SK-N-SH (cell line): ENCODE measurements around the gene SESTD1. TPM values are rescaled to one million over a fixed set of nuclear protein-coding genes. Genes with fewer than 3 reads are reported as not detected.
A peak's percentile ranks its signal among the peaks of the same experiment; 100 is the strongest.

Experiments
- CTCF ChIA-PET: fragments of 300-600, 350-600 bp; formaldehyde crosslinking; extraction: SDS; loops from one replicate; lab custom pipeline; 2021; lab: Yijun Ruan, JAX
- POLR2A ChIA-PET: fragments of 350-600 bp; sonication (Branson Sonifier 250); formaldehyde crosslinking; extraction: SDS; loops from one replicate; lab custom pipeline; 2020; ENCODE audit warnings: antibody characterized with exemption, inconsistent platforms; lab: Yijun Ruan, JAX
- DNase-seq: peaks from one replicate; pipeline ENCODE4 v3.0.0; 2012
- H2AFZ ChIP-seq: fragments of 200-600 bp; sonication (generic); 2 replicates; pipeline ENCODE4 v1.8.1; 2016; ENCODE audit warnings: antibody characterized with exemption, mild to moderate bottlenecking, low read depth
- H3F3A ChIP-seq: fragments of 200-600 bp; sonication (generic); replicated peaks from 2 replicates; pipeline ENCODE3; 2016; ENCODE audit warnings: antibody characterized with exemption, mild to moderate bottlenecking; ENCODE audit not compliant: insufficient read depth
- H3K27ac ChIP-seq, 2 experiments: fragments of 200-500 bp in 1 of 2; fragments of 200-600 bp in 1 of 2; sonication (Bioruptor generic) in 1 of 2; sonication (generic), shearing (Covaris generic) in 1 of 2; 2 replicates each; pipeline versions ENCODE4 v1.5.1 to v1.6.1; 2014 to 2016; ENCODE audit warnings: low read depth in 2 of 2, inconsistent platforms in 1 of 2, low read length in 1 of 2, mild to moderate bottlenecking in 1 of 2, mixed read lengths in 1 of 2
- H3K27me3 ChIP-seq: fragments of 200-600 bp; sonication (generic), shearing (Covaris generic); 2 replicates; pipeline ENCODE4 v1.6.1; 2016; ENCODE audit warnings: mixed run types; ENCODE audit not compliant: insufficient read depth
- H3K36me3 ChIP-seq, 2 experiments: fragments of 200-500 bp in 1 of 2; fragments of 200-600 bp in 1 of 2; sonication (Bioruptor generic) in 1 of 2; sonication (generic) in 1 of 2; replicated peaks in 1 of 2; 2 replicates each; pipeline versions ENCODE3 to v1.5.1; 2014 to 2016; ENCODE audit warnings: low read length in 1 of 2, mild to moderate bottlenecking in 1 of 2; ENCODE audit not compliant: insufficient read depth in 2 of 2, control insufficient read depth in 1 of 2
- H3K4me1 ChIP-seq, 2 experiments: fragments of 200-500 bp in 1 of 2; fragments of 200-600 bp in 1 of 2; sonication (Bioruptor generic) in 1 of 2; sonication (generic), shearing (Covaris generic) in 1 of 2; 2 replicates each; pipeline versions ENCODE4 v1.5.1 to v1.6.1; 2014 to 2016; ENCODE audit warnings: low read depth in 1 of 2, low read length in 1 of 2, mixed run types in 1 of 2; ENCODE audit not compliant: insufficient read depth in 2 of 2, control insufficient read depth in 1 of 2
- H3K4me2 ChIP-seq: fragments of 200-600 bp; sonication (generic), shearing (Covaris generic); 2 replicates; pipeline ENCODE4 v1.6.1; 2017; ENCODE audit warnings: mixed run types
- H3K4me3 ChIP-seq, 2 experiments: fragments of 200-500 bp in 1 of 2; fragments of 200-600 bp in 1 of 2; sonication (Bioruptor generic) in 1 of 2; sonication (generic), shearing (Covaris generic) in 1 of 2; 2 replicates each; pipeline versions ENCODE4 v1.5.1 to v1.8.1; 2014 to 2016; ENCODE audit warnings: low read depth in 2 of 2, inconsistent platforms in 1 of 2, low read length in 1 of 2, mild to moderate bottlenecking in 1 of 2, mixed read lengths in 1 of 2, moderate library complexity in 1 of 2
- H3K79me2 ChIP-seq: fragments of 200-600 bp; sonication (generic); 2 replicates; pipeline ENCODE4 v1.8.1; 2017; ENCODE audit warnings: mild to moderate bottlenecking; ENCODE audit not compliant: insufficient read depth
- H3K9ac ChIP-seq: fragments of 200-600 bp; sonication (generic); 2 replicates; pipeline ENCODE4 v1.6.1; 2017; ENCODE audit warnings: mixed run types
- H3K9me2 ChIP-seq: fragments of 200-600 bp; sonication (generic); 2 replicates; pipeline ENCODE4 v1.6.1; 2017; ENCODE audit warnings: mixed run types
- H3K9me3 ChIP-seq: fragments of 200-600 bp; sonication (generic); 2 replicates; pipeline ENCODE4 v1.6.1; 2017; ENCODE audit warnings: mixed run types, mild to moderate bottlenecking, moderate library complexity
- H4K20me1 ChIP-seq: fragments of 200-600 bp; sonication (generic); 2 replicates; pipeline ENCODE4 v1.6.1; 2017; ENCODE audit warnings: mild to moderate bottlenecking, mixed run types; ENCODE audit not compliant: insufficient read depth
- FOXJ3 ChIP-seq: sonication (generic); formaldehyde crosslinking; IDR thresholded peaks from 2 replicates; pipeline ENCODE4 v1.5.1; 2020; ENCODE audit warnings: mild to moderate bottlenecking, missing genetic modification reagents
- FOXM1 ChIP-seq: IDR thresholded peaks from 2 replicates; pipeline ENCODE4 v1.4.0; 2012; ENCODE audit warnings: low read depth, mild to moderate bottlenecking
- GABPA ChIP-seq: IDR thresholded peaks from 2 replicates; pipeline ENCODE4 v1.4.0; 2012; ENCODE audit warnings: low read depth, mild to moderate bottlenecking
- GATA2 ChIP-seq: sonication (generic); formaldehyde crosslinking; IDR thresholded peaks from 2 replicates; pipeline ENCODE4 v1.5.0; 2020; ENCODE audit warnings: mild to moderate bottlenecking, missing genetic modification reagents
- JUND ChIP-seq: IDR thresholded peaks from 2 replicates; pipeline ENCODE4 v1.4.0; 2012
- MEF2A ChIP-seq: IDR thresholded peaks from 2 replicates; pipeline ENCODE4 v1.4.0; 2012; ENCODE audit warnings: low read depth, borderline replicate concordance
- NFIC ChIP-seq: IDR thresholded peaks from 2 replicates; pipeline ENCODE4 v1.4.0; 2012; ENCODE audit warnings: borderline replicate concordance
- NRF1 ChIP-seq: IDR thresholded peaks from 2 replicates; pipeline ENCODE4 v1.6.1; 2012; ENCODE audit warnings: low read depth, mild to moderate bottlenecking, low read length
- POLR2AphosphoS5 ChIP-seq: IDR thresholded peaks from 2 replicates; pipeline ENCODE4 v1.6.1; 2012; ENCODE audit warnings: low read depth, low read length
- RAD21 ChIP-seq: IDR thresholded peaks from 2 replicates; pipeline ENCODE4 v1.6.1; 2012; ENCODE audit warnings: mild to moderate bottlenecking, low read length
- RCOR1 ChIP-seq: fragments of 150-350 bp; IDR thresholded peaks from 2 replicates; pipeline ENCODE4 v1.6.1; 2017; ENCODE audit warnings: antibody characterized with exemption, low read length
- RFX5 ChIP-seq: IDR thresholded peaks from 2 replicates; pipeline ENCODE4 v1.6.1; 2012; ENCODE audit warnings: mild to moderate bottlenecking, improper control_type of control experiment, low read length
- TCF12 ChIP-seq: IDR thresholded peaks from 2 replicates; pipeline ENCODE4 v1.4.0; 2012
- YY1 ChIP-seq: IDR thresholded peaks from 2 replicates; pipeline ENCODE4 v1.4.0; 2012; ENCODE audit warnings: low read depth, mild to moderate bottlenecking
- WGBS: methylation state at CpG from one replicate; pipeline ENCODE4 v1.1.6; 2017; ENCODE audit warnings: low lambda C conversion rate; 5-methylcytosine and 5-hydroxymethylcytosine counted together
- polyA plus RNA-seq, 3 experiments: library from polyadenylated mRNA; depleted of rRNA; stranded (reverse); fragments of >200 nt; gene quantifications; 2 replicates each; pipeline ENCODE4 v1.2.3, GENCODE V29; 2012
- TF ChIP-seq, protein P1 (sequence below): fragments of 200-600 bp; sonication (generic); IDR thresholded peaks from 2 replicates; pipeline ENCODE4 v1.6.1; 2017; ENCODE audit warnings: antibody characterized with exemption, mild to moderate bottlenecking, moderate library complexity
- TF ChIP-seq, protein P2 (sequence below): fragments of 150-350 bp; IDR thresholded peaks from 2 replicates; pipeline ENCODE4 v1.6.1; 2016; ENCODE audit warnings: mild to moderate bottlenecking, low read depth, low read length
- TF ChIP-seq, protein P3 (sequence below): IDR thresholded peaks from 2 replicates; pipeline ENCODE4 v1.6.1; 2012; ENCODE audit warnings: mild to moderate bottlenecking, low read depth, low read length, moderate library complexity
- TF ChIP-seq, protein P4 (sequence below): IDR thresholded peaks from 2 replicates; pipeline ENCODE4 v1.4.0; 2012; ENCODE audit warnings: low read depth, borderline replicate concordance
- TF ChIP-seq, protein P5 (sequence below): IDR thresholded peaks from 2 replicates; pipeline ENCODE4 v1.4.0; 2012; ENCODE audit warnings: low read depth, borderline replicate concordance

Gene SESTD1
- polyA plus RNA-seq, 1 of the 3 experiments (the other 2 are of a cell fraction), result 4.6 TPM

DNA sequence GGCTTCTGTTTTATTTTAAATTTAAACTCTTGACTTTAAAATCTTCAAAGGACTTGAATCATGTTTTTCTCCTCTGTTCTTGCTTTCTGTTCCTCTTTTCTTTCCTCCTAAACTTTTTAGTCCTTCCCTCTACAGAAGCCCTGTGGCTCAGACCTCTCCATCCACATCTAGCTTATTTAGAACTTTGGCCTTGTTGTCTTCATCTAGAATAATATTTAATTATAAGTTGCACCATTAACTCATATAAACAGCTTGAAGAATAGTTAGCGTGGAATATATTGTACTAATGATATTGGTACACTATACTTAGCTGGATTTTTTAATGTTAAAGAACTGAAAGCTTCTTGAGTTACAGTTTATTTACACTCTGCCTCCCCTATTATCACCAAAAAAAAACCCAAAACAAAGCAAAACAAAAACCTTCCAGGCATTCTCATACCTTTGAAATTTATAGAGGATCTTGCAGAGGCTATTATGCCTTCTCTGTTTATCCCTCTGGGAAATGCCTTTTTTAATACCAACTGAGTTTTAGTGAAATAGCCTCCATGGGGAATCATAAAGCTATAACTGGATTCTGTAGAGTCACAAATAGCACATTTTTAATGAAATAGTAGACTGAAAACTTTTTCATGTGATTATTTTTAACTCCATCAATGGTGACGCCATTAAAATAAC, 205.5 kb downstream of the SESTD1 start (continued):
- TF ChIP-seq, protein P1, sequence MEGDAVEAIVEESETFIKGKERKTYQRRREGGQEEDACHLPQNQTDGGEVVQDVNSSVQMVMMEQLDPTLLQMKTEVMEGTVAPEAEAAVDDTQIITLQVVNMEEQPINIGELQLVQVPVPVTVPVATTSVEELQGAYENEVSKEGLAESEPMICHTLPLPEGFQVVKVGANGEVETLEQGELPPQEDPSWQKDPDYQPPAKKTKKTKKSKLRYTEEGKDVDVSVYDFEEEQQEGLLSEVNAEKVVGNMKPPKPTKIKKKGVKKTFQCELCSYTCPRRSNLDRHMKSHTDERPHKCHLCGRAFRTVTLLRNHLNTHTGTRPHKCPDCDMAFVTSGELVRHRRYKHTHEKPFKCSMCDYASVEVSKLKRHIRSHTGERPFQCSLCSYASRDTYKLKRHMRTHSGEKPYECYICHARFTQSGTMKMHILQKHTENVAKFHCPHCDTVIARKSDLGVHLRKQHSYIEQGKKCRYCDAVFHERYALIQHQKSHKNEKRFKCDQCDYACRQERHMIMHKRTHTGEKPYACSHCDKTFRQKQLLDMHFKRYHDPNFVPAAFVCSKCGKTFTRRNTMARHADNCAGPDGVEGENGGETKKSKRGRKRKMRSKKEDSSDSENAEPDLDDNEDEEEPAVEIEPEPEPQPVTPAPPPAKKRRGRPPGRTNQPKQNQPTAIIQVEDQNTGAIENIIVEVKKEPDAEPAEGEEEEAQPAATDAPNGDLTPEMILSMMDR, result no peak
- TF ChIP-seq, protein P2, sequence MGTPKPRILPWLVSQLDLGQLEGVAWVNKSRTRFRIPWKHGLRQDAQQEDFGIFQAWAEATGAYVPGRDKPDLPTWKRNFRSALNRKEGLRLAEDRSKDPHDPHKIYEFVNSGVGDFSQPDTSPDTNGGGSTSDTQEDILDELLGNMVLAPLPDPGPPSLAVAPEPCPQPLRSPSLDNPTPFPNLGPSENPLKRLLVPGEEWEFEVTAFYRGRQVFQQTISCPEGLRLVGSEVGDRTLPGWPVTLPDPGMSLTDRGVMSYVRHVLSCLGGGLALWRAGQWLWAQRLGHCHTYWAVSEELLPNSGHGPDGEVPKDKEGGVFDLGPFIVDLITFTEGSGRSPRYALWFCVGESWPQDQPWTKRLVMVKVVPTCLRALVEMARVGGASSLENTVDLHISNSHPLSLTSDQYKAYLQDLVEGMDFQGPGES, result no peak

DNA sequence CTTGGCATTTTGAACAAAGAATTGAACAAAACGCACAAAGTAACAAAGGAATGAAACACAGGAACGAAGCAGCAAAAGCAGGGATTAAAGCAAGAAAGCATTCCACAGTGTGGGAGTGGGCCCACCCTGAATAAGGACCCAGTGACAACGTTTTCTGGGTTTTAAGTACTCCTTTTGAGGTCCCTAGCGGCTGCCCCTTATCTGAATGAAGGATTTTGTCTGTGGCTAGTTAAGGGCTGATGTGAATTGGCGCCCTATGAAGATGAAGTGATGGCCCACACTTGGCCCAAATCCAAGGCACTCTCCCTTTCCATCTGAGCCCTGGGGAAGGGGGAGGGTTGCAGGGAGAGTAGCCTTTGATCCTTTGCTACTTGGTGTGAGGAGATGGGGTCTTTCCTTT, 206.9 kb downstream of the SESTD1 start:
- POLR2A ChIA-PET, result no interaction called here

More for the DNA sequence above, 206.9 kb downstream of the SESTD1 start:
- Histone ChIP-seq H3K4me3 (no peak overlapping the region), H4K20me1 (no peaks in the 10 kb centered on the region), H3K9me3 (no peaks in the 10 kb centered on the region), H3K79me2 (no peaks in the 10 kb centered on the region), H3K9me2 (no peaks in the 10 kb centered on the region), H3K4me2 (no peak overlapping the region), H3K9ac (no peak overlapping the region), H2AFZ (no peak overlapping the region), H3F3A (no peaks in the 10 kb centered on the region), H3K4me1 (no peaks in the 10 kb centered on the region), H3K36me3 (no peaks in the 10 kb centered on the region), H3K27me3 (no peaks in the 10 kb centered on the region), H3K27ac (no peak overlapping the region)
- 58% methylated on average over 5 of the region's 5 CpGs for WGBS
- DNase-seq, result peak; percentile 4
- CTCF ChIA-PET, result interaction anchor here (0.5 to 1.7 kb wide), 2 partner anchors 38 to 462 kb away, joined by 3 read pairs; no protein-coding TSS in a partner anchor
- TF ChIP-seq, protein P3, sequence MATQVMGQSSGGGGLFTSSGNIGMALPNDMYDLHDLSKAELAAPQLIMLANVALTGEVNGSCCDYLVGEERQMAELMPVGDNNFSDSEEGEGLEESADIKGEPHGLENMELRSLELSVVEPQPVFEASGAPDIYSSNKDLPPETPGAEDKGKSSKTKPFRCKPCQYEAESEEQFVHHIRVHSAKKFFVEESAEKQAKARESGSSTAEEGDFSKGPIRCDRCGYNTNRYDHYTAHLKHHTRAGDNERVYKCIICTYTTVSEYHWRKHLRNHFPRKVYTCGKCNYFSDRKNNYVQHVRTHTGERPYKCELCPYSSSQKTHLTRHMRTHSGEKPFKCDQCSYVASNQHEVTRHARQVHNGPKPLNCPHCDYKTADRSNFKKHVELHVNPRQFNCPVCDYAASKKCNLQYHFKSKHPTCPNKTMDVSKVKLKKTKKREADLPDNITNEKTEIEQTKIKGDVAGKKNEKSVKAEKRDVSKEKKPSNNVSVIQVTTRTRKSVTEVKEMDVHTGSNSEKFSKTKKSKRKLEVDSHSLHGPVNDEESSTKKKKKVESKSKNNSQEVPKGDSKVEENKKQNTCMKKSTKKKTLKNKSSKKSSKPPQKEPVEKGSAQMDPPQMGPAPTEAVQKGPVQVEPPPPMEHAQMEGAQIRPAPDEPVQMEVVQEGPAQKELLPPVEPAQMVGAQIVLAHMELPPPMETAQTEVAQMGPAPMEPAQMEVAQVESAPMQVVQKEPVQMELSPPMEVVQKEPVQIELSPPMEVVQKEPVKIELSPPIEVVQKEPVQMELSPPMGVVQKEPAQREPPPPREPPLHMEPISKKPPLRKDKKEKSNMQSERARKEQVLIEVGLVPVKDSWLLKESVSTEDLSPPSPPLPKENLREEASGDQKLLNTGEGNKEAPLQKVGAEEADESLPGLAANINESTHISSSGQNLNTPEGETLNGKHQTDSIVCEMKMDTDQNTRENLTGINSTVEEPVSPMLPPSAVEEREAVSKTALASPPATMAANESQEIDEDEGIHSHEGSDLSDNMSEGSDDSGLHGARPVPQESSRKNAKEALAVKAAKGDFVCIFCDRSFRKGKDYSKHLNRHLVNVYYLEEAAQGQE, result no peak
- no peak for TF ChIP-seq POLR2AphosphoS5
- no peak for TF ChIP-seq YY1
- TF ChIP-seq, protein P4, sequence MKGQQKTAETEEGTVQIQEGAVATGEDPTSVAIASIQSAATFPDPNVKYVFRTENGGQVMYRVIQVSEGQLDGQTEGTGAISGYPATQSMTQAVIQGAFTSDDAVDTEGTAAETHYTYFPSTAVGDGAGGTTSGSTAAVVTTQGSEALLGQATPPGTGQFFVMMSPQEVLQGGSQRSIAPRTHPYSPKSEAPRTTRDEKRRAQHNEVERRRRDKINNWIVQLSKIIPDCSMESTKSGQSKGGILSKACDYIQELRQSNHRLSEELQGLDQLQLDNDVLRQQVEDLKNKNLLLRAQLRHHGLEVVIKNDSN, result no peak
- TF ChIP-seq RFX5, result no peak
- no peak for TF ChIP-seq RCOR1
- no peak for TF ChIP-seq TCF12
- TF ChIP-seq JUND, result no peak
- no peak for TF ChIP-seq NFIC
- no peak for TF ChIP-seq GABPA
- TF ChIP-seq GATA2 (CRISPR knock-in tag), result no peak
- TF ChIP-seq RAD21, result no peak
- TF ChIP-seq FOXM1, result no peak
- no peak for TF ChIP-seq MEF2A
- TF ChIP-seq FOXJ3 (CRISPR knock-in tag), result no peak
- TF ChIP-seq NRF1, result no peak
- TF ChIP-seq, protein P2, result no peak
- TF ChIP-seq, protein P5, sequence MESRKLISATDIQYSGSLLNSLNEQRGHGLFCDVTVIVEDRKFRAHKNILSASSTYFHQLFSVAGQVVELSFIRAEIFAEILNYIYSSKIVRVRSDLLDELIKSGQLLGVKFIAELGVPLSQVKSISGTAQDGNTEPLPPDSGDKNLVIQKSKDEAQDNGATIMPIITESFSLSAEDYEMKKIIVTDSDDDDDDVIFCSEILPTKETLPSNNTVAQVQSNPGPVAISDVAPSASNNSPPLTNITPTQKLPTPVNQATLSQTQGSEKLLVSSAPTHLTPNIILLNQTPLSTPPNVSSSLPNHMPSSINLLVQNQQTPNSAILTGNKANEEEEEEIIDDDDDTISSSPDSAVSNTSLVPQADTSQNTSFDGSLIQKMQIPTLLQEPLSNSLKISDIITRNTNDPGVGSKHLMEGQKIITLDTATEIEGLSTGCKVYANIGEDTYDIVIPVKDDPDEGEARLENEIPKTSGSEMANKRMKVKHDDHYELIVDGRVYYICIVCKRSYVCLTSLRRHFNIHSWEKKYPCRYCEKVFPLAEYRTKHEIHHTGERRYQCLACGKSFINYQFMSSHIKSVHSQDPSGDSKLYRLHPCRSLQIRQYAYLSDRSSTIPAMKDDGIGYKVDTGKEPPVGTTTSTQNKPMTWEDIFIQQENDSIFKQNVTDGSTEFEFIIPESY, result no peak
